ENCODE results near the gene ZNF594. TPM values are rescaled to one million over a fixed set of nuclear protein-coding genes. Genes with fewer than 3 reads are reported as not detected.
A peak's percentile ranks its signal among the peaks of the same experiment; 100 is the strongest.

Gene ZNF594
- total and polyA plus RNA-seq, 10 of the 15 experiments (the other 5 are each of a cell fraction or from before 2014, with no cell fraction given) = 0.98 to 14.3 (median 11.1) TPM

DNA sequence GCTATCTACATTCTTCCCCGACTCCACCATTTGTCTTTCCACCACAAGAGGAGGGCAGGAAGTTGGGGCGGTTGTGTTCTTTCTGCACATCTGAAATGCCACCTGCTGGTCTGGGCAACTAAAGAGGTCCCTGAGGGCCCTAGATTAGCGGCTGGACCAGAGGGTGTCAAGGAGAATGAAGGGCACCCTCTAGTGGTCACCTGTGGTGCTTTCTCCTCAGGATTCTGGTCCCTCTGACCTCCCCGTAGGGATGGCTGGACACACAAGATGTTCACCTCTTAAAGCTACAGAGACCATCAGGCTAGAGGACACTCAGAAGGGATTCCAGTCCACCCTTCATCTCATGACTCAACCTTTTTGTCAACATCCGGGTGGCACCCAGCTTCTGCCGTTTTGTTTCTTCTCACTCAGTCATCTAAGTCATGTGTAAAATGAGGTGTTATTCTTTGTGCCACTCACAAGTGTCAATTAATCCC, 45.9 kb upstream of the ZNF594 start (continued):
- TF ChIP-seq, protein P1, sequence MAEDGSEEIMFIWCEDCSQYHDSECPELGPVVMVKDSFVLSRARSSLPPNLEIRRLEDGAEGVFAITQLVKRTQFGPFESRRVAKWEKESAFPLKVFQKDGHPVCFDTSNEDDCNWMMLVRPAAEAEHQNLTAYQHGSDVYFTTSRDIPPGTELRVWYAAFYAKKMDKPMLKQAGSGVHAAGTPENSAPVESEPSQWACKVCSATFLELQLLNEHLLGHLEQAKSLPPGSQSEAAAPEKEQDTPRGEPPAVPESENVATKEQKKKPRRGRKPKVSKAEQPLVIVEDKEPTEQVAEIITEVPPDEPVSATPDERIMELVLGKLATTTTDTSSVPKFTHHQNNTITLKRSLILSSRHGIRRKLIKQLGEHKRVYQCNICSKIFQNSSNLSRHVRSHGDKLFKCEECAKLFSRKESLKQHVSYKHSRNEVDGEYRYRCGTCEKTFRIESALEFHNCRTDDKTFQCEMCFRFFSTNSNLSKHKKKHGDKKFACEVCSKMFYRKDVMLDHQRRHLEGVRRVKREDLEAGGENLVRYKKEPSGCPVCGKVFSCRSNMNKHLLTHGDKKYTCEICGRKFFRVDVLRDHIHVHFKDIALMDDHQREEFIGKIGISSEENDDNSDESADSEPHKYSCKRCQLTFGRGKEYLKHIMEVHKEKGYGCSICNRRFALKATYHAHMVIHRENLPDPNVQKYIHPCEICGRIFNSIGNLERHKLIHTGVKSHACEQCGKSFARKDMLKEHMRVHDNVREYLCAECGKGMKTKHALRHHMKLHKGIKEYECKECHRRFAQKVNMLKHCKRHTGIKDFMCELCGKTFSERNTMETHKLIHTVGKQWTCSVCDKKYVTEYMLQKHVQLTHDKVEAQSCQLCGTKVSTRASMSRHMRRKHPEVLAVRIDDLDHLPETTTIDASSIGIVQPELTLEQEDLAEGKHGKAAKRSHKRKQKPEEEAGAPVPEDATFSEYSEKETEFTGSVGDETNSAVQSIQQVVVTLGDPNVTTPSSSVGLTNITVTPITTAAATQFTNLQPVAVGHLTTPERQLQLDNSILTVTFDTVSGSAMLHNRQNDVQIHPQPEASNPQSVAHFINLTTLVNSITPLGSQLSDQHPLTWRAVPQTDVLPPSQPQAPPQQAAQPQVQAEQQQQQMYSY (CRISPR knock-in tag; IDR thresholded peaks at IDR 0.05) = no peak
- TF ChIP-seq ZBED1 (IDR thresholded peaks at IDR 0.05; ENCODE audit: borderline replicate concordance) = peak; percentile 62; the same call in 1 of the 2 replicates
- TF ChIP-seq CBX5 (IDR thresholded peaks at IDR 0.05; ENCODE audit: low read depth) = peak; percentile 90; the same call in 1 of the 2 replicates
- TF ChIP-seq STAT3 (IDR thresholded peaks at IDR 0.05; ENCODE audit: low read depth, low read length) = peak; percentile 85; the same call in 1 of the 2 replicates
- TF ChIP-seq MYB (IDR thresholded peaks at IDR 0.05; ENCODE audit: borderline replicate concordance, low read depth, low read length) = no peak
- no peak for TF ChIP-seq CHD4 (IDR thresholded peaks at IDR 0.05)
- TF ChIP-seq CEBPB (IDR thresholded peaks at IDR 0.05; ENCODE audit: borderline replicate concordance in 1 of 2, low read depth in 2 of 2, low read length in 2 of 2) = no peak
- TF ChIP-seq BMI1 (IDR thresholded peaks at IDR 0.05; ENCODE audit: borderline replicate concordance) = no peak
- no peak for TF ChIP-seq EZH2 (IDR thresholded peaks at IDR 0.05; ENCODE audit: borderline replicate concordance, control insufficient read depth, low read depth, low read length)
- no peak for TF ChIP-seq PAX8 (IDR thresholded peaks at IDR 0.05)
- TF ChIP-seq ESRRA (IDR thresholded peaks at IDR 0.05; ENCODE audit: low read length) = no peak
- no peak for TF ChIP-seq HDAC2 (IDR thresholded peaks at IDR 0.05)
- TF ChIP-seq, protein P2, sequence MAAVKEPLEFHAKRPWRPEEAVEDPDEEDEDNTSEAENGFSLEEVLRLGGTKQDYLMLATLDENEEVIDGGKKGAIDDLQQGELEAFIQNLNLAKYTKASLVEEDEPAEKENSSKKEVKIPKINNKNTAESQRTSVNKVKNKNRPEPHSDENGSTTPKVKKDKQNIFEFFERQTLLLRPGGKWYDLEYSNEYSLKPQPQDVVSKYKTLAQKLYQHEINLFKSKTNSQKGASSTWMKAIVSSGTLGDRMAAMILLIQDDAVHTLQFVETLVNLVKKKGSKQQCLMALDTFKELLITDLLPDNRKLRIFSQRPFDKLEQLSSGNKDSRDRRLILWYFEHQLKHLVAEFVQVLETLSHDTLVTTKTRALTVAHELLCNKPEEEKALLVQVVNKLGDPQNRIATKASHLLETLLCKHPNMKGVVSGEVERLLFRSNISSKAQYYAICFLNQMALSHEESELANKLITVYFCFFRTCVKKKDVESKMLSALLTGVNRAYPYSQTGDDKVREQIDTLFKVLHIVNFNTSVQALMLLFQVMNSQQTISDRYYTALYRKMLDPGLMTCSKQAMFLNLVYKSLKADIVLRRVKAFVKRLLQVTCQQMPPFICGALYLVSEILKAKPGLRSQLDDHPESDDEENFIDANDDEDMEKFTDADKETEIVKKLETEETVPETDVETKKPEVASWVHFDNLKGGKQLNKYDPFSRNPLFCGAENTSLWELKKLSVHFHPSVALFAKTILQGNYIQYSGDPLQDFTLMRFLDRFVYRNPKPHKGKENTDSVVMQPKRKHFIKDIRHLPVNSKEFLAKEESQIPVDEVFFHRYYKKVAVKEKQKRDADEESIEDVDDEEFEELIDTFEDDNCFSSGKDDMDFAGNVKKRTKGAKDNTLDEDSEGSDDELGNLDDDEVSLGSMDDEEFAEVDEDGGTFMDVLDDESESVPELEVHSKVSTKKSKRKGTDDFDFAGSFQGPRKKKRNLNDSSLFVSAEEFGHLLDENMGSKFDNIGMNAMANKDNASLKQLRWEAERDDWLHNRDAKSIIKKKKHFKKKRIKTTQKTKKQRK (IDR thresholded peaks at IDR 0.05; ENCODE audit: low read depth, low read length) = no peak
- no peak for TF ChIP-seq NFYB (IDR thresholded peaks at IDR 0.05; ENCODE audit: insufficient read depth, low read depth, low read length)
- peak; percentile 87 for TF ChIP-seq RAD21 (IDR thresholded peaks at IDR 0.05; ENCODE audit: insufficient read depth, low read depth, low read length)
- TF ChIP-seq CHD2 (IDR thresholded peaks at IDR 0.05; ENCODE audit: borderline replicate concordance, low read depth, low read length) = 0 out of 2 replicates have a peak, but pooled peaks have one; percentile 32
- no peak for TF ChIP-seq ZZZ3 (IDR thresholded peaks at IDR 0.05; ENCODE audit: control insufficient read depth, insufficient read length, low read depth)
- TF ChIP-seq, protein P3, sequence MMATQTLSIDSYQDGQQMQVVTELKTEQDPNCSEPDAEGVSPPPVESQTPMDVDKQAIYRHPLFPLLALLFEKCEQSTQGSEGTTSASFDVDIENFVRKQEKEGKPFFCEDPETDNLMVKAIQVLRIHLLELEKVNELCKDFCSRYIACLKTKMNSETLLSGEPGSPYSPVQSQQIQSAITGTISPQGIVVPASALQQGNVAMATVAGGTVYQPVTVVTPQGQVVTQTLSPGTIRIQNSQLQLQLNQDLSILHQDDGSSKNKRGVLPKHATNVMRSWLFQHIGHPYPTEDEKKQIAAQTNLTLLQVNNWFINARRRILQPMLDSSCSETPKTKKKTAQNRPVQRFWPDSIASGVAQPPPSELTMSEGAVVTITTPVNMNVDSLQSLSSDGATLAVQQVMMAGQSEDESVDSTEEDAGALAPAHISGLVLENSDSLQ (IDR thresholded peaks at IDR 0.05) = peak; percentile 84
- TF ChIP-seq SMAD5 (IDR thresholded peaks at IDR 0.05; ENCODE audit: low read depth) = 0 out of 2 replicates have a peak, but pooled peaks have one; percentile 15
- TF ChIP-seq SRF (IDR thresholded peaks at IDR 0.05; ENCODE audit: low read depth in 2 of 2, low read length in 2 of 2) = no peak
- TF ChIP-seq ZNF207 (IDR thresholded peaks at IDR 0.05; ENCODE audit: borderline replicate concordance) = peak; percentile 43; the same call in 1 of the 2 replicates
- peak; percentile 76 for TF ChIP-seq IKZF1 (conservative IDR thresholded peaks at IDR 0.05)

Measured in GM12878 (cell line).